CD8-positive, alpha-beta memory T cell (primary cell): ENCODE results near the gene MX1. TPM values are rescaled to one million over a fixed set of nuclear protein-coding genes. Genes with fewer than 3 reads are reported as not detected.
"Not testable (repeated sequence)": the region's sequence is repeated elsewhere in the genome, so short reads cannot be mapped to it uniquely, and the experiment has no call there.

Source experiments
- CTCF ChIA-PET: fragments of 350-600 bp; sonication (Branson Sonifier 250); formaldehyde crosslinking; loops from one replicate; lab custom pipeline; 2021; ENCODE audit warnings: antibody characterized with exemption; lab: Charles Lee
- POLR2A ChIA-PET: fragments of 350-600 bp; sonication (Branson Sonifier 250); formaldehyde crosslinking; loops from one replicate; lab custom pipeline; 2021; ENCODE audit warnings: antibody characterized with exemption; lab: Charles Lee
- DNase-seq, 5 donors: peaks; one replicate each; pipeline versions ENCODE4 v3.0.0 to v3.0.0-alpha.2; 2020 to 2022; ENCODE audit warnings: mixed read lengths in 1 of 5
- H3K27ac ChIP-seq: one replicate; pipeline ENCODE4 v1.7.0; 2013; ENCODE audit warnings: low read depth, mild to moderate bottlenecking, low read length, moderate library complexity
- H3K27me3 ChIP-seq: 2 replicates; pipeline ENCODE4 v1.7.0; 2013; ENCODE audit warnings: low read length, mild to moderate bottlenecking; ENCODE audit not compliant: insufficient read depth, poor library complexity, severe bottlenecking
- H3K36me3 ChIP-seq: 2 replicates; pipeline ENCODE4 v1.7.0; 2013; ENCODE audit warnings: mild to moderate bottlenecking, low read length, moderate library complexity; ENCODE audit not compliant: insufficient read depth
- H3K4me1 ChIP-seq: 2 replicates; pipeline ENCODE4 v1.7.0; 2013; ENCODE audit warnings: mild to moderate bottlenecking, low read length, moderate library complexity; ENCODE audit not compliant: insufficient read depth
- H3K4me3 ChIP-seq: 2 replicates; pipeline ENCODE4 v1.7.0; 2013; ENCODE audit warnings: mild to moderate bottlenecking, low read length
- H3K9me3 ChIP-seq: 2 replicates; pipeline ENCODE4 v1.7.0; 2013; ENCODE audit warnings: mild to moderate bottlenecking, low read length
- H3K27ac Mint-ChIP-seq, 8 donors: one replicate each; pipeline ENCODE4 v1.8.0; 2020 to 2021; ENCODE audit warnings: mixed read lengths in 8 of 8, mild to moderate bottlenecking in 6 of 8, inconsistent platforms in 3 of 8, moderate library complexity in 3 of 8
- H3K27me3 Mint-ChIP-seq, 2 donors: one replicate each; pipeline ENCODE4 v1.8.0; 2020 to 2021; ENCODE audit warnings: mixed read lengths in 2 of 2, mild to moderate bottlenecking in 1 of 2, moderate library complexity in 1 of 2
- H3K36me3 Mint-ChIP-seq, 3 donors: one replicate each; pipeline ENCODE4 v1.8.0; 2020 to 2021; ENCODE audit warnings: mixed read lengths in 3 of 3, inconsistent platforms in 1 of 3, mild to moderate bottlenecking in 1 of 3
- H3K4me1 Mint-ChIP-seq, 3 donors: one replicate each; pipeline ENCODE4 v1.8.0; 2020 to 2021; ENCODE audit warnings: mixed read lengths in 3 of 3, inconsistent platforms in 1 of 3, mild to moderate bottlenecking in 1 of 3
- H3K4me3 Mint-ChIP-seq, 7 donors: one replicate each; pipeline ENCODE4 v1.8.0; 2020 to 2021; ENCODE audit warnings: mixed read lengths in 7 of 7, mild to moderate bottlenecking in 6 of 7, moderate library complexity in 4 of 7, inconsistent platforms in 2 of 7
- H3K9me3 Mint-ChIP-seq, 5 donors: one replicate each; pipeline ENCODE4 v1.8.0; 2020 to 2022; ENCODE audit warnings: mixed read lengths in 5 of 5, mild to moderate bottlenecking in 3 of 5, moderate library complexity in 2 of 5, inconsistent platforms in 1 of 5
- polyA plus RNA-seq: library from polyadenylated mRNA; unstranded; fragments of 300-500 nt; fragmentation: Illumina TruSeq; gene quantifications from one replicate; pipeline ENCODE4 v1.2.3, GENCODE V29; 2021
- total RNA-seq, 2 experiments: library from RNA; stranded (reverse); gene quantifications; one replicate each; pipeline ENCODE4 v1.2.3, GENCODE V29; 2021

MX1 gene
- total and polyA plus RNA-seq, 3 experiments from 2014 or later = 10.5 to 75.9 (median 10.6) TPM

GRCh38 chr21:41422546-41423304 is 3.3 kb upstream of the MX1 start:
- Mint-ChIP-seq H3K4me3 (peak overlapping the region in 3 of 7 donors; percentile 12 to 86 (median 26)), H3K36me3 (peaks cover 0 to 9% (median 0%) of the 10 kb centered on the region in 3 donors), H3K9me3 (no peaks in the 10 kb centered on the region), H3K27ac (peak overlapping the region in 4 of 8 donors; percentile 32 to 54 (median 48)), H3K4me1 (peaks cover 33 to 51% (median 40%) of the 10 kb centered on the region in 3 donors), H3K27me3 (no peaks in the 10 kb centered on the region)
- H3K36me3 ChIP-seq = no peaks in the 10 kb centered on the region
- ChIA-PET CTCF (no interaction called here), POLR2A (interaction anchor here (1.7 kb wide), 1 partner anchor 61 kb away, joined by 6 read pairs; the partner anchor contains the start of gene MX2)
- H3K27ac ChIP-seq = no peak overlapping the region
- no peak for DNase-seq
- H3K9me3 ChIP-seq = no peaks in the 10 kb centered on the region
- no peak overlapping the region for H3K4me3 ChIP-seq
- no peaks in the 10 kb centered on the region for H3K27me3 ChIP-seq
- peaks cover 12% of the 10 kb centered on the region for H3K4me1 ChIP-seq

- H3K36me3 Mint-ChIP-seq = peaks cover 0 to 13% (median 0%) of the 10 kb centered on the region in 3 donors
Measured at GRCh38 chr21:41423305-41423636, 2.8 kb upstream of the MX1 start.

GRCh38 chr21:41425588-41425953 is 468 bp upstream of the MX1 start:
- peak overlapping the region; percentile 92 to 98 (median 96) for H3K27ac Mint-ChIP-seq
- peak overlapping the region; percentile 70 for H3K27ac ChIP-seq
- H3K9me3 Mint-ChIP-seq = no peaks in the 10 kb centered on the region
- CTCF ChIA-PET = interaction anchor here (0.8 to 1.7 kb wide), 2 partner anchors 45 to 56 kb away, joined by 3 to 4 read pairs; no protein-coding TSS in a partner anchor
- peak overlapping the region; percentile 82 for H3K4me3 ChIP-seq
- DNase-seq = no peak
- peaks cover 0 to 29% (median 3%) of the 10 kb centered on the region in 3 donors for H3K36me3 Mint-ChIP-seq
- H3K4me3 Mint-ChIP-seq = peak overlapping the region; percentile 93 to 98 (median 97)
- H3K4me1 ChIP-seq = peaks cover 12% of the 10 kb centered on the region
- H3K9me3 ChIP-seq = no peaks in the 10 kb centered on the region
- no peaks in the 10 kb centered on the region for H3K27me3 Mint-ChIP-seq
- H3K36me3 ChIP-seq = peaks cover 5% of the 10 kb centered on the region
- H3K4me1 Mint-ChIP-seq = peaks cover 37 to 63% (median 48%) of the 10 kb centered on the region in 3 donors
- no peaks in the 10 kb centered on the region for H3K27me3 ChIP-seq
- POLR2A ChIA-PET = interaction anchor here (0.8 to 2.8 kb wide), 5 partner anchors 8 to 143 kb away, joined by 3 to 21 read pairs (median 4); partner anchors contain the start of gene MX2

More at GRCh38 chr21:41423305-41423636, 2.8 kb upstream of the MX1 start:
- H3K27me3 Mint-ChIP-seq, H3K9me3 ChIP-seq, H3K36me3 ChIP-seq, CTCF ChIA-PET, H3K4me3 ChIP-seq, DNase-seq, H3K27me3 ChIP-seq, H3K9me3 Mint-ChIP-seq, H3K27ac ChIP-seq: not testable (repeated sequence)
- H3K27ac Mint-ChIP-seq = peak overlapping the region in 3 of 8 donors; percentile 42 to 60 (median 54)
- H3K4me3 Mint-ChIP-seq = peak overlapping the region in 3 of 7 donors; percentile 26 to 86 (median 59)
- peaks cover 38 to 56% (median 46%) of the 10 kb centered on the region in 3 donors for H3K4me1 Mint-ChIP-seq
- peaks cover 12% of the 10 kb centered on the region for H3K4me1 ChIP-seq
- POLR2A ChIA-PET = interaction anchor here (1.7 kb wide), 1 partner anchor 62 kb away, joined by 6 read pairs; the partner anchor contains the start of gene MX2

GRCh38 chr21:41426676-41427404 is 801 bp downstream of the MX1 start:
- Mint-ChIP-seq H3K4me1 (peaks cover 35 to 56% (median 43%) of the 10 kb centered on the region in 3 donors), H3K27ac (peak overlapping the region; percentile 36 to 97 (median 93)), H3K36me3 (peaks cover 2 to 40% (median 4%) of the 10 kb centered on the region in 3 donors), H3K27me3 (no peaks in the 10 kb centered on the region), H3K9me3 (no peaks in the 10 kb centered on the region), H3K4me3 (peak overlapping the region; percentile 93 to 98 (median 97))
- Histone ChIP-seq H3K27ac (peak overlapping the region; percentile 70), H3K4me3 (peak overlapping the region; percentile 82), H3K9me3 (no peaks in the 10 kb centered on the region), H3K36me3 (peaks cover 6% of the 10 kb centered on the region), H3K4me1 (peaks cover 12% of the 10 kb centered on the region), H3K27me3 (no peaks in the 10 kb centered on the region)
- no peak for DNase-seq
- POLR2A ChIA-PET = interaction anchor here (2.4 to 2.8 kb wide), 2 partner anchors 58 to 64 kb away, joined by 19 to 21 read pairs; partner anchors contain the start of gene MX2
- CTCF ChIA-PET = interaction anchor here (0.9 kb wide), 1 partner anchor 144 kb away, joined by 3 read pairs; no protein-coding TSS in a partner anchor

- peaks cover 8 to 47% (median 9%) of the 10 kb centered on the region in 3 donors for H3K36me3 Mint-ChIP-seq
Measured at GRCh38 chr21:41427556-41427955, 1.5 kb downstream of the MX1 start.

GRCh38 chr21:41428311-41428710 is 2.3 kb downstream of the MX1 start:
- Mint-ChIP-seq H3K4me1 (peaks cover 38 to 54% (median 42%) of the 10 kb centered on the region in 3 donors), H3K4me3 (peak overlapping the region; percentile 36 to 98 (median 97)), H3K27me3 (no peaks in the 10 kb centered on the region), H3K9me3 (no peaks in the 10 kb centered on the region), H3K36me3 (peaks cover 16 to 54% (median 17%) of the 10 kb centered on the region in 3 donors), H3K27ac (peak overlapping the region in 7 of 8 donors; percentile 28 to 94 (median 84))
- Histone ChIP-seq H3K4me1 (peaks cover 12% of the 10 kb centered on the region), H3K4me3 (no peak overlapping the region), H3K36me3 (peaks cover 21% of the 10 kb centered on the region), H3K9me3 (peaks cover 5% of the 10 kb centered on the region), H3K27me3 (no peaks in the 10 kb centered on the region), H3K27ac (no peak overlapping the region)
- no peak for DNase-seq
- ChIA-PET CTCF (no interaction called here), POLR2A (no interaction called here)

More at GRCh38 chr21:41427556-41427955, 1.5 kb downstream of the MX1 start:
- no peak for DNase-seq
- Mint-ChIP-seq H3K9me3 (no peaks in the 10 kb centered on the region), H3K27me3 (no peaks in the 10 kb centered on the region), H3K27ac (peak overlapping the region; percentile 29 to 97 (median 86)), H3K4me3 (peak overlapping the region; percentile 93 to 98 (median 97)), H3K4me1 (peaks cover 35 to 56% (median 43%) of the 10 kb centered on the region in 3 donors)
- Histone ChIP-seq H3K27ac (no peak overlapping the region), H3K27me3 (no peaks in the 10 kb centered on the region), H3K36me3 (peaks cover 14% of the 10 kb centered on the region), H3K9me3 (no peaks in the 10 kb centered on the region), H3K4me3 (no peak overlapping the region), H3K4me1 (peaks cover 12% of the 10 kb centered on the region)
- ChIA-PET POLR2A (no interaction called here), CTCF (interaction anchor here (0.9 kb wide), 1 partner anchor 144 kb away, joined by 3 read pairs; no protein-coding TSS in a partner anchor)

GRCh38 chr21:41428847-41429246 is 2.8 kb downstream of the MX1 start:
- Histone ChIP-seq H3K27ac (no peak overlapping the region), H3K36me3 (peaks cover 26% of the 10 kb centered on the region), H3K9me3 (peaks cover 5% of the 10 kb centered on the region), H3K4me3 (no peak overlapping the region), H3K27me3 (no peaks in the 10 kb centered on the region), H3K4me1 (peaks cover 12% of the 10 kb centered on the region)
- no peak for DNase-seq
- POLR2A ChIA-PET = no interaction called here
- Mint-ChIP-seq H3K4me3 (peak overlapping the region in 3 of 7 donors; percentile 37 to 98 (median 98)), H3K9me3 (no peaks in the 10 kb centered on the region), H3K27me3 (no peaks in the 10 kb centered on the region), H3K36me3 (peaks cover 20 to 60% (median 22%) of the 10 kb centered on the region in 3 donors), H3K4me1 (peaks cover 34 to 51% (median 40%) of the 10 kb centered on the region in 3 donors), H3K27ac (peak overlapping the region in 4 of 8 donors; percentile 72 to 94 (median 84))
- CTCF ChIA-PET = no interaction called here
